ENCODE results near the gene GCA. TPM values are rescaled to one million over a fixed set of nuclear protein-coding genes. Genes with fewer than 3 reads are reported as not detected.

Gene GCA
- polyA plus RNA-seq, 12 donors = 10.8 to 17.2 (median 14.8) TPM; not detected in 1

- DNase-seq = no peak
Observed at GRCh38 chr2:162324953-162325352, 19.0 kb upstream of the GCA start.

- DNase-seq = no peak
Observed at GRCh38 chr2:162327134-162327769, 16.7 kb upstream of the GCA start.

DNA sequence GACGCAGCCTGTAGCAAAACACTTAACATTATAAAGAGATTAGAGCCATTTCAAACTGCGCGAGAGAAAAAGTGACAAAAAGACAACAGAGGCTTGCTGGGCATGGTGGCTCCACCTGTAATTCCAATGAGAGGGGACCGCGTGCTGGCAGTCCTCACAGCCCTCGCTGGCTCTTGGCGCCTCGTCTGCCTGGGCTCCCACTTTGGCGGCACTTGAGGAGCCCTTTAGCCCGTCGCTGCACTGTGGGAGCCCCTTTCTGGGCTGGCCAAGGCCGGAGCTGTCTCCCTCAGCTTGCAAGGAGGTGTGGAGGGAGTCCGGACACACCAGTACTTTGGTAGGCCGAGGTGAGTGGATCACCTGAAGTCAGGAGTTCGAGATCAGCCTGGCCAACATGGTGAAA lies 16.1 kb upstream of the GCA start:
- DNase-seq = no peak

DNA sequence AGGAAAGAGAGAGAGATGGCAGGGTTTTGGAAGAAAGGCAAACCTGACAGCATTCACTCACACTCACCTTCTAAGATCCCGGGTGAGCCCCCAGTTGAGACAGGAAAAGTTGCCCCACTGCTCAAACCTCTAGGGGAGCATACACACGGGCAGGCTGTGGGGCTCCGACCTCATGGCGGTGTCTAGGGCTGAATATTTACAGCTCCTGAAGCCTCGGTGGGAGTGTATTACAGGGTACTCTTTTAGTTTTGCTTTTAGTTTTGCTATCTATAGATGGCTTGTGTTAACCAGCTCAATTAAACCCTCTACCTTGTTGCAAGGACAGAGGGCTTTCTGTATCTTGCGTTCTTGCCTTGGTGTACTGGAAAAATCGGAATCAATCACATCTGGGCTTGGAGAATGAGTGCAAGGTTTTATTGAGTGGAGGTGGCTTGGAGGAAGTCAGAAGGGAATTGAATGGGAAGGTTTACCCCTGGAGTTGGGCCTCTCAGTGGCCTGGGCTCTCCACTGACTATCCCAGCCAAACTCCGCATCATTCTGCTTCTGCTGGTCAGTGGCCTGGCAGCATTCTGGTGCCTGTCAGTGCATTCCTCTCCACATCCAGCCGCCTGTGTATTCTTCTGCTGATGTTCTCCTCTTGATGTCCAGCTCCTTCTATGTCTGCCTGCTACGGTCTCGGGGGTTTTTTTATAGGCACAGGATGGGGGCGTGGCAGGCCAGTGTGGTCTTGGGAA lies 15.3 kb upstream of the GCA start:
- DNase-seq = no peak

GRCh38 chr2:162330881-162331280 lies 13.1 kb upstream of the GCA start:
- no peak for DNase-seq

- no peak for DNase-seq
Observed at GRCh38 chr2:162333968-162334367, 10.0 kb upstream of the GCA start.

GRCh38 chr2:162337868-162338267 lies 6.1 kb upstream of the GCA start:
- DNase-seq = no peak

DNA sequence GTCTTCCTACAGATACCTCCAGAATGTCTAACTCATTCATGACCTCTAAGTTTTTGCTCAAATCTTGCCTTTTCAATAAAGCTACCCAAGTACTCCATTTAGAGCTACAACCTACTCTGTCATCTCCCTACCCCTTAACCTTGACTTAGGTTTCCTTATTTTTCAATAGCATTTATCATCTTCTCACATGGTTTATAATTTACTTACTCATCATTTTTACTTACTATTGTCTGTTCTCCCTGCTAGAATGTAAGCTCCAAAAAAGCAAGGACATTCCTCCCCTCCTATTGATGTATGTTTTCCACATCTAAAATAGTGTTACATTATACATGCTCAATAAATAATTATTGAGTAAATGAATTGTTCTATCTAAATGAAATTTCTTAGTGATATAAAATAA lies 3.1 kb upstream of the GCA start:
- no peak for DNase-seq

DNA sequence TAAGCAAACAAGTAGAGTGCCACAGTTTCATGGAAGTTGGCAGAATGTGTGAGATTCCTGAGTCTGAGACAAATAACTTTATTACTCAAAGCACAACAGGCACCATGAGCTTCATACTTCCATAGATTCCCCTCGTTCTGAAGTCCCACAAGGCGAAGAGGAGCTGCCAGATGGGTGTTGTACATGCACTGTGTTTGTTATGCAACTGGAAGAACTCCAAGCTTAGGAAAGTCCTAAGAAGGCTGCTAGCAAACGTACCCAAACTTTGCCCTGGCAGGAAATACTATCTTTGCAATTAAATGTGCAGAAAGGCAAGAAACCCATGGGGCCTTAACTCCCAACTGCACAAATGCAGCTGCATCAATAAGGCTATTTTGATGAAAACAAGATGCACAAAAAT lies 1.6 kb upstream of the GCA start:
- DNase-seq = no peak

GRCh38 chr2:162342841-162343240 lies 1.1 kb upstream of the GCA start:
- DNase-seq = no peak

- no peak for DNase-seq
Observed at GRCh38 chr2:162343492-162343823, 474 bp upstream of the GCA start.

GRCh38 chr2:162344617-162344950 lies 652 bp downstream of the GCA start:
- no peak for DNase-seq

GRCh38 chr2:162365392-162365791 lies 21.5 kb downstream of the GCA start:
- DNase-seq = no peak

GRCh38 chr2:162368494-162368893 lies 24.6 kb downstream of the GCA start:
- no peak for DNase-seq

DNA sequence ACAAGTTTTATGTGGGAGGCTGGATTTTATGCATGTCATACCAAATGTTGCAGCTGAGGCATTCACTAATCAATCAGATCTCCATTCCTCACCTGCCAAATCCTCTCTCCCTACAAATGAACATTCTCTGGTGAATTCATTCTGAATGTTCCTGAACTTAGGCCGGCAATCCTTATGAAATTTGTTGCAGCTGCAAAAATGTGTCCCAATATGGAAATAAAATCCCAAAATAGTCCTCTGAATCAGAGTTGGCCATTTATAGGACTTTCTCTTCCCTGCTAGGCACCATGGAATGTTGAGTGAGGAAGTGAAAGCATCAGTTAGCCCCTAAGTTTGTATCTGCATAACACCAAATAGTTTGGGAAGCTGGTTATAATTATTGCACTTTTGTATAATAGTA lies 25.6 kb downstream of the GCA start:
- DNase-seq = peak; percentile 41

DNA sequence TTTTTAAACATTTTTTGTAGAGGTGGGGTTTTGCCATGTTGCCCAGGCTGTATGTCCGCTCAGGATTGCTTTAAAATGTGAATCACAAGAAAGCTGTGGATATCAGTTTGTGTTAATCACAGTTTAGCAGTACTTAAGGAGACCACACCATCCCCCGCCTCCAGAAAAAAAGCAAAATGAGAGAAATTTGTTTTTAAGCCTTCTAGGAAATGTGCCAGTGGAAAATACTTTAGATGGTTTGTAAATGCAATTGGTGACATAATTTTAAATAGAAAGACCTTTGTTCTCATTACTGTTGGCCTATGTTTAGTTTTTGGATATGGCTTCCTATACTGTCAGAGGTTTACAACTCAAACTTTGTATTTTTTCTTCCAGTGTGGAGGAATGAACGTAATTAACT lies 27.0 kb downstream of the GCA start:
- DNase-seq = peak; percentile 21

DNA sequence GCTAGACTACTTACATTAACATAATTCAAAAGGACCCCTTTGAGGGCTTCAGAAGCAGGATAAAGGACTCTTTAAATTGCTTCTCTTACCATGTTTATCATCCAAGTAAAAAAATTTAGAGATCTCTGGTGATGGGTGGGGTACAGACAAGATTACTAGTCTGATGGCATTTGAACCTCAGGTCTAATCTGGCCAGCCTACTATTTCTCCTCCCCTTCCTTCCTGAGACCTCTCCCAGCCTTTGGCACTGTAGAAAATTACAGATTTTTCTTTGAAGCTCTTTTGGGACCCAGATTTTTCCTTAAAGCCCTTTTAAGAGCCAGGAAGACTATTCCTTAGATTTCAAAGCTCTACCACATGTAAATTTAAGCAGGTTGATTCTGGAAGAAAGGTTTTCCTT lies 28.9 kb downstream of the GCA start:
- DNase-seq = no peak

DNA sequence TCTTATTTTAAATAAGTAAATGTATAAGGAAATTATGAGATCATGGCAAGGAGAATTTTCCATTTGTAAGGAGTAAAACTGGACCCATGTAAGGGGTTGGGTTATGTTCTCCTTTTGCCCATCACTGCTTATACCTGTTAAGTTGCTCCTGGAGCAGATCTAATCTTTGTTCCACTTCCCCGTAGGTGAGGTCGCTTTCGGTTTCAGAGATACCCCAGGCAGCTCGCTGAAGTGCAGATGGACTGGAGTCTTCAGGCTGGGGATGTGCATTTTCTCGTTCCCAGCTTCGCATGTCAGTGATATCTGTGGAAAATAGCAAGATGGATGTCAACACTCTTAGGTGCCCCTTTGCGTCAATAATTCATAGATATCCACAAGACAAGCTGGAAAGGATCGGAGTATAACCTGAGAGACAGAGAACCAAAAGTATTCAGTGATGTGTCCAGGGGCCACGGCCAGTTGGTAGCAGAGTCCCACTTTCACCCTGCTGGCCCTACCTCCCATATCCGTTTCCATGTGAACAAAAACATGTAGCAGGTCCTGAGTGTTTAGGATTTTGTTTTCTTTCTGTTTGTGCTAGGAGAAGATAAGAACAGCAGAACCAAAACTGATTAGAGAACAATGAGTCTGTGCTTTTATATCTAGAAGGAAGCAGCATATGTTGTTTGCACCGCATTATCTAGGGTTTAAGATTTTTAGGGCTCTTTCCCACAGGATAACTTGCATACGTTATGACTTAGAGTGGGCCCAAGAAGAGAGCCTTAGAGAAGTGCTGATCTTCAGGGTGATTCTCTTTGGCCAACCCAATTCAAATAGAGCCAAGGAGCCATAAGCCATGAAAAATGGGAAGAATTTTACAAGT lies 36.0 kb downstream of the GCA start:
- no peak for DNase-seq

- DNase-seq = no peak
Observed at GRCh38 chr2:162381851-162382250, 37.9 kb downstream of the GCA start.

DNA sequence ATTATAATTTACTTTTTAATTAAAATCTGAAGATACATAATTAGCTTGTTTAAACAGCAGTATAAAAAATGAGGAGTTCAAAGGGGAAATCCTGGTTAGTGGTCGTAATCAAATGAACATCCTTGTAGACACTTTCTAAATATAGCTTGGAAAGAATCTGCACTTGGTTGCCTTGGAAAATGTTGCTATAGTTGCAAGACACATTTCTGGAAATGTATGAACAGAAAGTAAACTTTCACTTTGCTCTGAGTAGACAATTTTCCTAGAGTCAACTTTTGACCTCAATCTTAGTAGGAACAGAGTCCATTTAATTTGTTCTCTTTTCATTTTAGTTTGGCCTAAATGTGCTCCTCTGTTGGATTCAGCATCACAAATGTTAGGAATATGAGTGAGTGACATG lies 38.3 kb downstream of the GCA start:
- peak; percentile 36 for DNase-seq

GRCh38 chr2:162385536-162385935 lies 41.6 kb downstream of the GCA start:
- DNase-seq = no peak

- DNase-seq = no peak
Observed at GRCh38 chr2:162390801-162391200, 46.9 kb downstream of the GCA start.

GRCh38 chr2:162400336-162400735 lies 56.4 kb downstream of the GCA start:
- DNase-seq = no peak
